Mesenteric fat pad (tissue), 1 donor: ENCODE results near the gene SHB. TPM values are rescaled to one million over a fixed set of nuclear protein-coding genes. Genes with fewer than 3 reads are reported as not detected.
"Not testable (repeated sequence)": the region's sequence is repeated elsewhere in the genome, so short reads cannot be mapped to it uniquely, and the experiment has no call there.

Experiments used
- DNase-seq: peaks from one replicate; pipeline ENCODE4 v3.0.0-alpha.2; 2020; ENCODE audit warnings: low spot score
- total RNA-seq: library from RNA; stranded (reverse); fragmentation: NEBNext Ultra II Directional; extraction: Animal tissue kit (Norgen Biotek cat#: 25700); gene quantifications from one replicate; pipeline ENCODE4 v1.2.1, GENCODE V29; 2021
- donor health status: DM: yes; HTN: yes; CAD: no.

SHB gene
- total RNA-seq, 1 donor from 2014 or later: 19.3 TPM

GRCh38 chr9:37906312-37907239 is 162.5 kb downstream of the SHB start:
- peak; percentile 60 for DNase-seq

GRCh38 chr9:37905776-37906175 is 163.3 kb downstream of the SHB start:
- DNase-seq: peak; percentile 20

GRCh38 chr9:37905131-37905505 is 163.9 kb downstream of the SHB start:
- DNase-seq: no peak

- peak; percentile 75 for DNase-seq
These were observed 164.4 kb downstream of the SHB start for GRCh38 chr9:37904445-37905130.

- DNase-seq: peak; percentile 96
These were observed 165.2 kb downstream of the SHB start, which contains the start of gene SLC25A51 for GRCh38 chr9:37903647-37904444. Gene SLC25A51, minus strand, starts transcription at chr9:37904127. Its CDS starts 15,577 bp downstream, at chr9:37888550.

- peak; percentile 20 for DNase-seq
These were observed 166.0 kb downstream of the SHB start for GRCh38 chr9:37902796-37903646.

- no peak for DNase-seq
These were observed 166.9 kb downstream of the SHB start for GRCh38 chr9:37902131-37902530.

GRCh38 chr9:37899041-37899440 is 170.0 kb downstream of the SHB start:
- no peak for DNase-seq

GRCh38 chr9:37897665-37898064 is 171.4 kb downstream of the SHB start:
- DNase-seq: no peak

- no peak for DNase-seq
These were observed 177.0 kb downstream of the SHB start for GRCh38 chr9:37892063-37892462.

- DNase-seq: not testable (repeated sequence)
These were observed 178.0 kb downstream of the SHB start for GRCh38 chr9:37891042-37891441.

GRCh38 chr9:37889536-37889935 is 179.5 kb downstream of the SHB start:
- DNase-seq: no peak

GRCh38 chr9:37887977-37888583 is 180.9 kb downstream of the SHB start:
- DNase-seq: not testable (repeated sequence)

GRCh38 chr9:37880916-37881479 is 188.0 kb downstream of the SHB start:
- DNase-seq: no peak

GRCh38 chr9:37876376-37876775 is 192.7 kb downstream of the SHB start:
- no peak for DNase-seq

GRCh38 chr9:37873955-37874354 is 195.1 kb downstream of the SHB start:
- no peak for DNase-seq

- no peak for DNase-seq
These were observed 198.2 kb downstream of the SHB start for GRCh38 chr9:37870799-37871176.

GRCh38 chr9:37870081-37870798 is 198.8 kb downstream of the SHB start:
- DNase-seq: no peak
